ENCODE data around the gene KLK15.
"Not testable (repeated sequence)": the region's sequence is repeated elsewhere in the genome, so short reads cannot be mapped to it uniquely, and the experiment has no call there.

The KLK15 gene

DNA sequence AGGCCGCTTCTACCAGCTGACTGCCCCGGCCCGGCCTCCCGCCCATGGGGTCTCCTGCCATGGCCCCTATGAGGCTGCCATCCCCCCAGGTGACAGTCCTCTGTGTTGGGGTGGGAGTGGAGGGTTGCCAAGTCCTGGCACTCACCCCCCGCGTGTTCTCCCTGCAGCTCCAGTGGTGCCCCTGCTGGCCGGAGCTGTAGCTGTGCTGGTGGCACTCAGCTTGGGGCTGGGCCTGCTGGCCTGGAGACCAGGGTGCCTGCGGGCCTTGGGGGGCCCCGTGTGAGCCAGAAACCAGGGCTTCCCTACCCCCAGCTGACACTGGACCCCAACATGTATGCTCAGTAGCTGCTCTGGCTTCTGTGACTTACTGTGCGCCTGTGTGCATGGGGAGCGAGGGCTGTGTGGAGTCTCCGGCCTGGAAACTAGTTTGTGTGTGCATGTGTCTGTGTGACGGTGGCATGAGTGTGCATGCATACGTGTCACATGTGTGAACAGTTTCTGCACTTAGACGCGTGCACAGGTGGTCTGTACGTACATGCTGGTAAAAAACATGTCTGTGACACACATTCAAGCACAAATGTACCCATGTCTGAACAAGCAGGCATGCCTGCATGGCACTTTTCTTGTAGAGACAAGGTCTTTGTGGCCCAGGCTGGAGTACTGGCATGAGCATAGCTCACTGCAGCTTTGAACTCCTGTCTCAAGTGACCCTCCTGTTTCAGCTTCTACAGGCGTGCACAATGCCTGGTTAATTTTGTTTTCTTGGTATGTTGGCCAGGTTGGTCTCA lies 38.3 kb downstream of the KLK15 start:
- DNase-seq: no peak

DNA sequence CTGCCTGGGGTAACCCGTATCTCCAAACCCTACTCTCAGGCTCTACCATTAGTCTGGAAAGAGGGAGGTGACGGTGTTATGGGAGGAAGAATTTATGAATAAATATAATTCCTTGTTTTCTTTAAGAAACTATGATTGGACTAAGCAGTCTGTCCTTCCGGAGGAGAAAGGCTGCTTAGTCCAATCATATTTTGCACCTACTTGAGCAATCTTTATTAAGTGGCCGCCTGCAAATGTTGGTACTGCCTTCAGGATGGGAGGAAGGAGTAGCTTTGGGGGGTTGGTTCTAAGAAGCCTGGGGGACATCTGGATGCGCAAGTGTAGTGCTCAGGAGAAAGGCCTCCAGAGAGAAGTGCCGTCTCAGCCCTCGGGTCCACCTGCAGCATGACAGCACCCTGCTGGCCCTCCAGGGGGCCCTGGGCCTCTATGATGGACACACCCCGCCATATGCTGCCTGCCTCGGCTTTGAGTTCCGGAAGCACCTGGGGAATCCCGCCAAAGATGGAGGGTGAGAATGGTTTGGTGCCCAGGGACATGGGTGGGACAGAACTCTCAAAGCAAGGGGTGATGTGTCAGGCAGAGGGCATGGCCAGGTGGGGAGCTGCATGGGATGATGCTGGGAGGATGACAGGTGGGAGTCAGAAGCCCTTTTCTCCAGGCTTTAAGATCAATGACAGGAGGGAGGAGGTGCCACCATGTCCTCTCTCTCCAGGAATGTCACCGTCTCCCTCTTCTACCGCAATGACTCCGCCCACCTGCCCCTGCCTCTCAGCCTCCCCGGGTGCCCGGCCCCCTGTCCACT lies 39.1 kb downstream of the KLK15 start:
- no peak for DNase-seq

DNA sequence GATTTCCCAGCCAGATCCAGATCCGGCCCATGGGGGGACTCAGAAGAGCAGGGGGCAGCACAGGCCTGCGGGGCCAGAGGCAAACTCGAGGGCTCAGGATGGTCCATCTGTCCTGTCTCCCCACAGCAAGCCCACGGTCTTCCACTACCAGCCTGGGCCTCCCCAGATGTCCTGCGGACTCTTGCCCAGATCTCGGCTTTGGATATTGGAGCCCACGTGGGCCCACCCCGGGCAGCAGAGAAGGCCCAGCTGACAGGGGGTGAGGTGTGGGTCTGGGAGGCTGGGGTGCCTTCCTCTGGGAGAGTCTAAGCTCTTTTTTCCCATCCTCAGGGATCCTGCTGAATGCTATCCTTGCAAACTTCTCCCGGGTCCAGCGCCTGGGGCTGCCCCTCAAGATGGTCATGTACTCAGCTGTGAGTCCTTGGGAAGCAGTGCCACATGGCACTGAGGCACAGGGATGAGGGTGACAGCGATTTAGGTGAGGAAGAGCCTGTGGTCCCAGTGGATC lies 39.8 kb downstream of the KLK15 start:
- no peak for DNase-seq

DNA sequence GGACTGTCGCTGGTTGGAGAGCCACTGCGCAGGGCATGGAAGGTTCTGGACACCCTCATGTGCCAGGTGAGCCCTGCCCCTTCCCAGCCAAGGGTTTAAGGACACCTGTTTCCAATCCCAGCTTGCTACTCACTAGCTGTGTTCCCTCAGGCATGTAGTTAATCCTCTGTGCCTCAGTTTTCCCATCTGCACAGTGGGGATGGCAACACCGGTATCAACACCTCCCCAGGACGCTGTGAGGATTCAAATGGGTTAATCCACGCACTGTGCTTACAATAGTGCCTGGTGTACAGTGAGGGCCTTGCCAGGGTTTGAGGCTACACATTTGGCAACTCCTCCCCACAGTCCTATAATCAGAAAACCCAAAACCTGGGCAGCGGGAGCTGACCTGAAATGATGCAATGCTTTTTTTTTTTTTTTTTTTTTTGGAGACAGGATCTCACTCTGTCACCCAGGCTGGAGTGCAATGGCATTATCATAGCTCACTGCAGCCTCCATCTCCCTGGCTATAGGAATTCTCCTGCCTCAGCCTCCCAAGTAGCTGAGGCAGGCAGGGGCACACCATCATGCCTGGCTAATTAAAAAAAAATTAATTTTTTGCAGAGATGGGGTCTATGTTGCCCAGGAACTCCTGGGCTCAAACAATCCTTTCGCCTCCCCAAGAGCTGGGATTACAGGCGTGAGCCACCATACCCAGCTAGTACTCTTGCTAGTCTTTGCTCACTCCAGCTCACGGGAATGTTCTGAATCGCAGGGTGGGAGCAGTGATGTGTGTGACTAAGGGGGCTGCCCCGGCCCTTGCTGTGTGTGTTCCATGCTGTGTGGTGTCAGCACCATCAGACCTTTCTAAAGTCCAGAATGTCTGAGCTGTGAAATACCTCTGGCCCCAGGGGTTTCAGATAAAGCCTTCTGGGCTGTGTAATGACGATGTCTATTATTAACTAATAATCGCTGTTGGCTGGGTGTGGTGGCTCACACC lies 40.8 kb downstream of the KLK15 start:
- no peak for DNase-seq

DNA sequence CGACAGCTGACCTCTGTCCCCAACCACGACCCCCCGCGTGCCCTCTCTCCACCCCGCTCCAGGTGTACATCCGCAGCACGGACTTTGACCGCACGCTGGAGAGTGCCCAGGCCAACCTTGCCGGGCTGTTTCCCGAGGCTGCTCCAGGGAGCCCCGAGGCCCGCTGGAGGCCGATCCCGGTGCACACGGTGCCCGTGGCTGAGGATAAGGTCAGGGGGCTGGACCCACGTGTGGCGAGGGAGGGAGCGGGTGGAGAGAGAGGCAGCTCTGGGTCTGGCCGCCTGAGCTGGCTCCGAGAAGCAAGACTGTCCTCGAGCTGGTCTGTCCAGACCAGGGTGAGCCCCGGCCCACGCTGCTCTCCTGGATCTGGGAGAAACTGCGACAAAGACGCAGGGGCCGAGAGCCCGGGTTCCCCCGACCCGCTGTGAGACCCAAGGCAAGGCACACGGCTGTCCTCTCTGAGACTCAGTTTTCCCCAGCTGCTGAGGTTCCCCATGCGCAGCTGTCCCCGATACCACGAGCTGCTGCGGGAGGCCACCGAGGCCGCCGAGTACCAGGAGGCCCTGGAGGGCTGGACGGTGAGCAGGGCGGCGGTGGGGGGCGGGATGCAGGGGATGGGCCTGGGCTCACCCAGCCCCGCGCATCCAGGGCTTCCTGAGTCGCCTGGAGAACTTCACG lies 41.6 kb downstream of the KLK15 start:
- DNase-seq: no peak

DNA sequence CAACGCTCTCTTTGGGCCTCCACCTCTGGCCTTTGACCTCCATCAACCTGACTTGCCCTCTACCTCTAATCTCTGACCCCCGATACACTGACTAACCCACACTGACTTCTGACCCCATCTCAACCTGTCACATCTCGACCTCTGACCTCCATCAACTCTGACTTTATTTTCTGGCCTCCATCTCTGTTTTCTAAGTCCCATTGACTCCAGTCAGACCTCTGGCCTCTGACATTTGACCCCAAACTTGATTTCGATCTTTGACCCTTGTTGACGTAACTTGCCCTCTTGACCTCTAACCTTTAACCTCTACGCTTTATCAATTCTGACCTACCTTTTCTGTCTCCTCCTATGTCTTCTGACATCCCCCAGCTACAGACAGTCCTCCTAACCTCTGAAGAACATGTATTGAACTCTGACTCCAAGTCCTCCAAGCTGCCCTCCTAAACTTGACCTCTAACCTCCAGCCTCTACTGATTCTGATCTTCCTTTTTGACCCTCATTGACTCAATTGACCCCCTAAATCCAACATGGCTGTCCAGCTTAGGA lies 42.4 kb downstream of the KLK15 start:
- DNase-seq: no peak

DNA sequence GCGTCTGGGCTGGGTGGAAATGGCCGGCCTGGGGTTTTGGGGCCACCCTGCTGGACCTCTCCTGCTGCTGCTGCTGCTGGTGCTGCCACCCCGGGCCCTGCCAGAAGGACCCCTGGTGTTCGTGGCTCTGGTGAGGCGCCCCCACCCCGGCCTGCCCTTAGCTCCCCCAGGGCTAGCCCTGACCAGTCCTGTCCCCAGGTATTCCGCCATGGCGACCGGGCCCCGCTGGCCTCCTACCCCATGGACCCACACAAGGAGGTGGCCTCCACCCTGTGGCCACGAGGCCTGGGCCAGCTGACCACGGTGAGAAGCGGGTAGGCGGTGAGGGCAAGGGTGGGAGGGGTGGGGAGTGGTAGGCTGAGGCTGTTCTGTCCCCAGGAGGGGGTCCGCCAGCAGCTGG lies 43.0 kb downstream of the KLK15 start, which contains the start of gene ACP4:
TSS of gene ACP4 (plus strand) at position 20 of the 400 bp plus-strand sequence. CDS start at position 20, 0 bp downstream.
- DNase-seq: no peak

DNA sequence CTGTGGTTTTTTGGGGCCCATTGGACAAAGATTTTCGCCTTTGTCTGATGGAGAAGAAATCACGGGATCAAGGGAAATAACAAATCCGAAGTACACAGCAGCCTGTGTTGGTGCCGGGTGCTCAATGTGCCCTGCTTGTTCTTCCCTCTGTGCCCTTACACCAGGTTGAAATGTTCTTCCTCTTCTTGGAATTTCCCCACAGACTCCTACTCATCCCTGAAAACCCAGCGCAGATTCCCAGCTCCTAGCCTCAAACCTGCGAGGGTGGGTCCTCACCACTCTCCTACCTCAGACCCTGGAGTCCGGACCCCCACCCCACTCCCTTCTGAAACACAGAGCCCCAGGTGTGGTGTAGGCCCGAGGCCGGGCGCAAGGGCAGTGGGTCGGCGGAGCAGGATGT lies 48.0 kb downstream of the KLK15 start:
- DNase-seq: no peak

DNA sequence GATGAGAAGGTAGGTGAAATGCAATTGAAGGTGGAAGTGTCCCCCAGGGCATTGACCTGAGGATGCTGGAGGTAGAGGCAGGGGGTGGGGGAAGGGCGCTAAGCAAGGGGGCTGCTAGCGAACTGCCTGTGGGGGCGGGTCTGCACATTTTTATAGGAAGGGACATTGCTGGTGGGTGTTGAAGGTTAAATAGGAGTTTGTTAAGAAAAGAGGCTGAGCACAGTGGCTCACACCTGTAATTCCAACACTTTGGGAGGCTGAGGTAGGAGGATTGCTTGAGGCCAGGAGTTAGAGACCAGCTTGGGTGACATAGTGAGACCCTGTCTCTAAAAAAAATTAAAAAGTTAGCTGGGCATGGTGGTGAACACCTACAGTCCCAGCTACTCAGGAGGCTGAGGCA lies 48.7 kb downstream of the KLK15 start:
- DNase-seq: no peak

DNA sequence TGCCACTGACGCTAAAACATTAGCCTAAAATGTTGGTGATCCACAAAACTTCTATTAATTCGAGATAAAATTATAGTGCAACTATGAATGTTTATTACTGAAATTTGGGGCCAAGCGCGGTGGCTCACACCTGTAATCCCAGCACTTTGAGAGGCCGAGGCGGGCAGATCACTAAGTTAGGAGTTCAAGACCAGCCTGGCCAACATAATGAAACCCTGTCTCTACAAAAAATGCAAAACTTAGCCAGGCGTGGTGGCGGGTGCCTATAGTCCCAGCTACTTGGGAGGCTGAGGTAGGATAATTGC lies 49.6 kb downstream of the KLK15 start:
- not testable (repeated sequence) for DNase-seq

DNA sequence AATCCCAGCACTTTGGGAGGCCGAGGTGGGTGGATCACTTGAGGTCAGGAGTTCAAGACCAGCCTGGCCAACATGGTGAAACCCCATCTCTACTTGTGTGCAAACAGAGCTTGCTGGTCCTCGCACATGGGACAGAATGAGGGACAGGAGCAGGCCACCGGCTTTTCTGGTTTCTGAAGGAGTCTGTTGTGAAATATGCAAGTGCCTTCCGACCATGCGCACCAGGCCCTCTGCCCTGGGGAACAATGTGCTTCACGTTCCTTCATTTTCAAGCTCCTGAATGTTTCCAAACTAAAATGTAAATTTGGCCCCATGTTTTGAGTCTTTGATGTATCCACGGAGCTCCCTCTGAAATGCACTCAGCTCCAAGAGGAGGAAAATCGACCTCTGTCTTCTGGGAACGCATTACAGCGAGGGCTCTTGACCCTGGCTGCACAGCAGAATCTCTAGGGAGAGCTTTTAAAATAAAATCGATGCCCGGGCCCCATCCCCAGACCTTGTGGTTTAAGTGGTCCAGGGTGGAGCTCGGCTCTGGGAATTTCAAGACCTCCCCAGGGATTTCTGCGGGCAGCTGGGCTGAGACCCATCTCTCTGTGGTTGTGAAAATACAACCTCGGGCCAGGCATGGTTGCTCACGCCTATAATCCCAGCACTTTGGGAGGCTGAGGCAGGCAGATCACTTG lies 52.5 kb downstream of the KLK15 start:
- no peak for DNase-seq

DNA sequence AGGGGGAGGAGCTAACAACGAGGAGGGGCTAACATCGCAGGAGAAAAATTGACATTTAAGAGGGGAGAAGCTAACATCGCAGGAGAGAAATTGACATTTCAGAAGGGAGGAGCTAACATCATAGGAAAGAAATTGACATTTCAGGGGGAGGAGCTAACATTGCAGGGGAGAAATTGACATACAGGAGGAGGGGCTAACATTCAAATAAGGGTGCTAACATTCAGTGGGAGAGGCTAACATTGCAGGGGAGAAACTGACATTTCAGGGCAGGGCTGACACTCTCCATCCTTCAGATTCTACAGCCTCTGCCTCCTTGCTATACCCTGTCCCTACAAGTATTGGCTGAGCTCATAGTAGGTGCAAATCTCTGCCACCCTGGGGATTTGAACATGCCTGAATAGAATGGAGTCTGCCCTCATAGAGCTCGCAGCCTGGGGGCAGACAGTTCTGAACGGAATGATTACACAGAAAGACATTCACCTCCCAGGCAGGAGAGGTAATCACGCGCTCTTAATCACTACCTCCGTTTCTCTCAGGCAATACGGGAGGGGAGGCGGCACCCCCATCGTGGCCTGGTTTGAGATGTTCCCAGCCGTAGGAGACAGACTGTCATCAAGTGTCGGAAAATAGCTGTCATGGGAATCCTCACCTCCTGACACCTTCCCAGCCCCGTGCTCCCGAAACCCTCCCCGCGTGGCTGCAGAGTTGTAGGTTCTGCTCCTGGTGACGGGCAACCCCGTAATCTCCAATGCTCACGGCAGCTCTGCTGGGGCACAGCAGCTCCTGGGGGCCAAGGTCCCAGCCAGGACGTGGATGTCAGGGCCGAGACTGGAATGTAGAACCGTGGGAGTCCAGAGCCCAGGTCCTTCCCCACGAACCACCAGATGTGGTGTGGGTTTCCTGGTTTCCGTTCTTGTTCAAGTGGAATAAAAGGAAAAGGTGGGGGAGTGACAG lies 53.6 kb downstream of the KLK15 start:
- no peak for DNase-seq

DNA sequence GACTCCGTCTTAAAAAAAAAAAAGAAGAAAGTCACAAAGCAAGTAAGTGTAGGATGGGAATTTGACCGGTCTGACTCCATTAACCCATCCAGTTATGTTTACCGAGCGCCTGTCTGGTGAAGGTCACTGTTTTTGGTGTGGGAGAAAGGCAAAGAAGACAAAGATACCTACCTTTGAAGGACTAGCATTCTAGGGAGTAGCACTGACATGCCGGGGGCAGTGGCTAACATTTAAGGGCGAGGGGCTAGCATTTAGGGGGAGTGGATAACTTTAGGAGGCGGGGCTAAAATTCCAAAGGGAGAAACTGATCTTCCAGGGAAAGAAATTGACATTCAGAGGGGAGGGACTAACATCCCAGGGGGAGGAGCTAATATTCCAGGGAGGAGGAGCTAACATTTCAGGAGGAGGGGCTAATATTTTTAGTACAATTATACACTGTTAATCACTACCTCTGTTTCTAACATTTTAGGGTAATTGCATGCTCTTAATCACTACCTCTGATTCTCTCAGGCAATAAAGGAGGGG lies 54.4 kb downstream of the KLK15 start:
- no peak for DNase-seq

DNA sequence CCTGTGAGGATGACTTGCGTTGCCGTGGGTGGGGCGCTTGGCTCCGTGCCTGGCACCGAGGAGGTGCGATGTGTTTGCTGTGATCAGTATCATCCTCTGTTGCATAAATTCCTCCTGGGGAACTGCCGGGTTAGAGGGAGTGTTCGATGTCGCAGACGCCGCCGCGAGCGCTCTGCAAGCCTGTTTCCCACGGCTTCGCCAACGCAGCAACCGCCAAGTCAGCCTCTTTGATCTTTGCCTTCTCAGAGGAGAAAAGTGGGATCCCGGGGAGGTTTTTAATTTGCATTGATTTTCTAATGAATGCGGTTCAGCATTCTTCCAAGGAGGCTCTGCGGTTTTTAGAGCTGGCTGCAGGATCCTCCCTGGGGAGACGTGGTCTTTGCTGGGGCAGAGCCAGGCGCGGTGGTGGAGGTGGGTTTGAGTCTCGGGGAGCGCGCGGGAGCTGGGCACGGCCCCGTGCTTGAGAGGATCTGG lies 55.5 kb downstream of the KLK15 start:
- DNase-seq: no peak

DNA sequence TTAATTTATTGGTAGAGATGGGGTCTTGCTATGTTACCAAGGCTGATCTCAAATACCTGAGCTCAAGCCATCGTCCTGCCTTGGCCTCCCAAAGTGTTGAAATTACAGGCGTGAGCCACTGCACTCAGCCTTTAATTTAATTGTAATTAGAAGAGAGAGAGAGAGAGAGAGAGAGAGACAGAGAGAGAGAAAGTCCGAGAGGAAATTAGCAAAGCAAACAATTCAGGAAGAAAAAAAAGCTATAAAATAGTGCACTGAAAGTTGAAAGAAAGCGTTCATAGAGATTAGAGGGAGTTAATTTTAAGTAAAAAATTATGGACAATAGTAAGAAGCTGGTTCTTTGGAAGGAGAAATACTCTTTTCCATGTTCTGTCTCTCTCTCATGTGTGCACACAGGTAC lies 56.1 kb downstream of the KLK15 start:
- DNase-seq: no peak

DNA sequence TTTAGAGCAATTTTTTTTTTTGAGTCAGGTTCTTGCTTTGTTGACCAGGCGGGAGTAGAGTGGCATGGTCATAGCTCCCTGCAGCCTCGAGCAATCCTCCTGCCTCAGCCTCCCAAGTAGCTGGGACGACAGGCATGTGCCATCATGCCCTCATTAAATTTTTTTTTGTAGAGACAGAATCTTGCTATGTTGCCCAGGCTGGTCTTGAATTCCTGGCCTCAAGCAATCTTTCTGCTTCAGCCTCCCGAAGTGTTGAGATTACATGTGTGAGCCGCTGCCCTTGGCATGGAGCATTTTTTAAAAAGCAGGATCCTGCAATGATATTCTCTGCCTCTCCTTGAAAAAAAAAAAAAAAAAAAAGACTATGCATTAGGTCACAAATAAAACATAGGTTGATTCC lies 57.2 kb downstream of the KLK15 start:
- no peak for DNase-seq
